ENCODE measurements around the gene PSEN1. TPM values are rescaled to one million over a fixed set of nuclear protein-coding genes. Genes with fewer than 3 reads are reported as not detected.
A peak's percentile ranks its signal among the peaks of the same experiment; 100 is the strongest.

PSEN1 gene
- total and polyA plus RNA-seq, 5 donors, result 12.8 to 32.0 (median 28.5) TPM

GRCh38 chr14:73255693-73256225 lies 119.5 kb downstream of the PSEN1 start:
- no peak for ATAC-seq
- H3K9me3 ChIP-seq (ENCODE audit: control insufficient read depth, low read length), result no peaks in the 10 kb centered on the region

DNA sequence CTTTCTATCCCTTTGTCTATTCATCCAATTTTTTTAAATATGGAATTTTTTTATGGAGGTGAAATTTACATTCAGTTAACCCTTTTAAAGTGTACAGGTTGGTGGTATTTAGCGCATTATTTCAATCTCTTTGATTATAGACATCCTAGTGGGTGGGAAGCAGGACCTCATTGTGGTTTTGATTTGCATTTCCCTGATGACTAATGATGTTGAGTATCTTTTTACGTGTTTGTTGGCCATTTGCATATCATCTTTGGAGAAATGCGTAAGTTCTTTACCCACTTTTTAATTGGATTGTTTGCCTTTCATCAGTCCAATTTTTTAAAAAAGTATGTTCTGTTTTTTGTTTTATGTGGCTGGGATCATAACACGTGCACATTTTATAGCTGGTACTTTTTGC lies 121.8 kb downstream of the PSEN1 start:
- Histone ChIP-seq H3K4me3 (ENCODE audit: low read length) (no peak overlapping the region), H3K27me3 (ENCODE audit: control insufficient read depth, insufficient read depth) (no peaks in the 10 kb centered on the region), H3K9me3 (ENCODE audit: control insufficient read depth, low read length) (no peaks in the 10 kb centered on the region), H3K27ac (ENCODE audit: low read length) (no peak overlapping the region), H3K4me1 (ENCODE audit: control insufficient read depth, insufficient read depth, low read length) (no peaks in the 10 kb centered on the region)
- 89% methylated on average over 4 of the region's 4 CpGs for WGBS
- ATAC-seq, result no peak
- intact Hi-C loops (cut with DNase I), result no loop called here
- DNase-seq, result no peak

More at GRCh38 chr14:73255693-73256225, 119.5 kb downstream of the PSEN1 start:
- Histone ChIP-seq H3K27ac (ENCODE audit: low read length) (no peak overlapping the region), H3K4me1 (ENCODE audit: control insufficient read depth, insufficient read depth, low read length) (no peaks in the 10 kb centered on the region), H3K4me3 (ENCODE audit: low read length) (no peak overlapping the region), H3K27me3 (ENCODE audit: control insufficient read depth, insufficient read depth) (no peaks in the 10 kb centered on the region)
- intact Hi-C loops (cut with DNase I), result no loop called here
- DNase-seq, result no peak
- WGBS, result 89% methylated on average over 9 of the region's 9 CpGs

- H3K4me1 ChIP-seq (ENCODE audit: control insufficient read depth, insufficient read depth, low read length), result no peaks in the 10 kb centered on the region
- no peaks in the 10 kb centered on the region for H3K27me3 ChIP-seq (ENCODE audit: control insufficient read depth, insufficient read depth)
- intact Hi-C loops (cut with DNase I), result no loop called here
- 85% methylated on average over 20 of the region's 20 CpGs for WGBS
- no peak overlapping the region for H3K27ac ChIP-seq (ENCODE audit: low read length)
- no peak overlapping the region for H3K4me3 ChIP-seq (ENCODE audit: low read length)
- ATAC-seq (no peak), DNase-seq (no peak)
- H3K9me3 ChIP-seq (ENCODE audit: control insufficient read depth, low read length), result no peaks in the 10 kb centered on the region
These were observed 122.7 kb downstream of the PSEN1 start for GRCh38 chr14:73258845-73259611.

DNA sequence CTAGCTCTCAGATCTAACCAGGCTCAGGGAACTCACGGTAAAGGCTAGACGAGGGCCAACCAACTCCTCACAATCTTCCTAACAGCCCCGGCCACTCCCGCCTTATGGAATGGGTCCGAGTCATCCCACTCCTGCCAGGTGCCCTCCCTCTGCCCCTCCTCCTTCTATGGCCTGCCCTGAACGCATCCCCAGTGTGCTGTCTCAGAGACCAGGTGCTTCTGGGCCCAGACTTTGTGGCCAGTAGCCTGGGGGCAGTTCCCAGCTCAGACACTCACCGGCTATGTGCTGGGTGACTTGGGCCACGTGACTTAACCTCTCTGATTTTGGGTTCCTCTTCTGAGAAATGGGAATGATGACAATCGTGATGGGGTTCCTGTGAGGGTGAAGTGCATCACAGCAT lies 123.5 kb downstream of the PSEN1 start:
- 84% methylated on average over 9 of the region's 9 CpGs for WGBS
- H3K27me3 ChIP-seq (ENCODE audit: control insufficient read depth, insufficient read depth), result no peaks in the 10 kb centered on the region
- H3K27ac ChIP-seq (ENCODE audit: low read length), result no peak overlapping the region
- DNase-seq (no peak), ATAC-seq (no peak)
- no peaks in the 10 kb centered on the region for H3K4me1 ChIP-seq (ENCODE audit: control insufficient read depth, insufficient read depth, low read length)
- no peaks in the 10 kb centered on the region for H3K9me3 ChIP-seq (ENCODE audit: control insufficient read depth, low read length)
- intact Hi-C loops (cut with DNase I), result no loop called here
- H3K4me3 ChIP-seq (ENCODE audit: low read length), result no peak overlapping the region

DNA sequence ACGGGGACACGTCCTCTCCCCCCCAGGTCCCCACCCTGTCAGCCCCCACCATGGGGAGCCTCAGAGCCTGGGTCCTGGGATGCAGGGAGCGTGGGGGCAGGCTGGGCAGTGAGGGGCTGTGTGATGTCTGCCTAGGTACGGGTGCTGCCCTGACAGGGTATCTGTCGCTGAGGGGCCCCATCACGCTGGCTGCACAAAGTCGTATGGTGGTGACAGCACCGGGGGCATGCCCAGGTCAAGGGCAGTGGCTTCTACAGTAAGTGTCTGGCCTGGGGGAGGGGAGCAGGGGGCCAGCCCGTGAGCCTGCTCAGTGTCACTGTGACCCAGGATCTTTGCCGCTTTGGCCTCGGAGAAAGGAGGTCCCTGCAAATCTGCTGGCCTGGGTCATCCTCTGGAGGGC lies 124.3 kb downstream of the PSEN1 start:
- no peaks in the 10 kb centered on the region for H3K27me3 ChIP-seq (ENCODE audit: control insufficient read depth, insufficient read depth)
- no peaks in the 10 kb centered on the region for H3K9me3 ChIP-seq (ENCODE audit: control insufficient read depth, low read length)
- H3K27ac ChIP-seq (ENCODE audit: low read length), result no peak overlapping the region
- ATAC-seq, result no peak
- H3K4me3 ChIP-seq (ENCODE audit: low read length), result no peak overlapping the region
- intact Hi-C loops (cut with DNase I), result no loop called here
- no peaks in the 10 kb centered on the region for H3K4me1 ChIP-seq (ENCODE audit: control insufficient read depth, insufficient read depth, low read length)
- DNase-seq, result no peak
- 75% methylated on average over 11 of the region's 11 CpGs for WGBS

GRCh38 chr14:73261075-73261474 lies 124.8 kb downstream of the PSEN1 start:
- 76% methylated on average over 6 of the region's 6 CpGs for WGBS
- Histone ChIP-seq H3K4me1 (ENCODE audit: control insufficient read depth, insufficient read depth, low read length) (no peaks in the 10 kb centered on the region), H3K27me3 (ENCODE audit: control insufficient read depth, insufficient read depth) (no peaks in the 10 kb centered on the region), H3K4me3 (ENCODE audit: low read length) (no peak overlapping the region), H3K27ac (ENCODE audit: low read length) (no peak overlapping the region), H3K9me3 (ENCODE audit: control insufficient read depth, low read length) (no peaks in the 10 kb centered on the region)
- ATAC-seq (no peak), DNase-seq (no peak)
- intact Hi-C loops (cut with DNase I), result no loop called here

DNA sequence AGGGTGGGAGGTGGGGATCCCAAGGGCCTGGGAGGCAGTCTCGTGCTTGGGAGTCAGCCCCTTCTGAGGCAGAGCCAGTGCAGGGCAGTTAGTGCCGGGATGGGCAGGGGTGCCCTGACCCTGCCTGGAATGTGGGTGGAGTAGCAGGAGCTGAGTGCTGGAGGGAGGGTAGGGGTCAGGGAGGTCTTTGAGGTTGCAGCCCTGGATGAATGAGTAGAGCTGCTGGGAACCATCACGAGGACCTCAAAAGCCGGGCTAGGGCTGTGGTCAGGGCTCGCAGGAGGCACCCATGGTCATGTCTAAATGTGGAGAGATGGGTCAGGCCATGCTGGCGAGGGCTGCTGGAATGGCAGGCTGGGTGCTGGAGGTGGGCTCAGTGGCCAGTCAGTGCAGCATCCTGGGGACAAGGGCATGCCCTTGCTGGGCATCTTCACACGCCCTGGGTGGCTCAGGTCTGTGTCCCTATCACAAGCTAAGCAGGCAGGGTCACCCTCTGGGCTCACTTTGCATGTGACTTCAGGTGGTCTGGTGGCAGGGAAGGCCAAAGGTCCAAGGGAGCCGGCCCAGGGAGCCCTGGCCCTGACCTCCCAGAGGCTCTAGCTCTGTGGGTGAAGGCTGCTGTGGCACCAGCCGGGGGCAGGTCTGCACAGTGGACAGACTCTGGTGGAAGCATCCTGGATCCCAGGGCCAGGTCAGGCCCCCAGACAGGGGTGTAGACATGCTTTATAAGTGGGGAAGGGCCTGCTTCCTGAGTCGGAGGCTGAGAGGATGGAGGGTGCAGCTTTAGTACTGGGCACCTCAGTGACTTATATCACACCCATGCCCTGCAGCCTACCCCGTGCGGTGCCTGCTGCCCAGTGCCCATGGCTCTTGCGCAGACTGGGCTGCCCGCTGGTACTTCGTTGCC lies 125.5 kb downstream of the PSEN1 start:
- no peak for ATAC-seq
- 90% methylated on average over 15 of the region's 15 CpGs for WGBS
- intact Hi-C loops (cut with DNase I), result no loop called here

GRCh38 chr14:73262427-73263183 lies 126.3 kb downstream of the PSEN1 start:
- Histone ChIP-seq H3K9me3 (ENCODE audit: control insufficient read depth, low read length) (no peaks in the 10 kb centered on the region), H3K27ac (ENCODE audit: low read length) (no peak overlapping the region), H3K27me3 (ENCODE audit: control insufficient read depth, insufficient read depth) (no peaks in the 10 kb centered on the region), H3K4me1 (ENCODE audit: control insufficient read depth, insufficient read depth, low read length) (no peaks in the 10 kb centered on the region), H3K4me3 (ENCODE audit: low read length) (no peak overlapping the region)
- 93% methylated on average over 20 of the region's 20 CpGs for WGBS
- intact Hi-C loops (cut with DNase I), result no loop called here
- ATAC-seq (no peak), DNase-seq (no peak)

More for the DNA sequence above, 125.5 kb downstream of the PSEN1 start:
- Histone ChIP-seq H3K4me1 (ENCODE audit: control insufficient read depth, insufficient read depth, low read length) (no peaks in the 10 kb centered on the region), H3K9me3 (ENCODE audit: control insufficient read depth, low read length) (no peaks in the 10 kb centered on the region), H3K27ac (ENCODE audit: low read length) (no peak overlapping the region), H3K4me3 (ENCODE audit: low read length) (no peak overlapping the region), H3K27me3 (ENCODE audit: control insufficient read depth, insufficient read depth) (no peaks in the 10 kb centered on the region)
- DNase-seq, result no peak

- DNase-seq (no peak), ATAC-seq (no peak)
- Histone ChIP-seq H3K4me1 (ENCODE audit: control insufficient read depth, insufficient read depth, low read length) (no peaks in the 10 kb centered on the region), H3K27me3 (ENCODE audit: control insufficient read depth, insufficient read depth) (no peaks in the 10 kb centered on the region), H3K9me3 (ENCODE audit: control insufficient read depth, low read length) (no peaks in the 10 kb centered on the region), H3K27ac (ENCODE audit: low read length) (no peak overlapping the region), H3K4me3 (ENCODE audit: low read length) (no peak overlapping the region)
- intact Hi-C loops (cut with DNase I), result no loop called here
- WGBS, result 80% methylated on average over 7 of the region's 7 CpGs
These were observed 127.3 kb downstream of the PSEN1 start for GRCh38 chr14:73263606-73264005.

DNA sequence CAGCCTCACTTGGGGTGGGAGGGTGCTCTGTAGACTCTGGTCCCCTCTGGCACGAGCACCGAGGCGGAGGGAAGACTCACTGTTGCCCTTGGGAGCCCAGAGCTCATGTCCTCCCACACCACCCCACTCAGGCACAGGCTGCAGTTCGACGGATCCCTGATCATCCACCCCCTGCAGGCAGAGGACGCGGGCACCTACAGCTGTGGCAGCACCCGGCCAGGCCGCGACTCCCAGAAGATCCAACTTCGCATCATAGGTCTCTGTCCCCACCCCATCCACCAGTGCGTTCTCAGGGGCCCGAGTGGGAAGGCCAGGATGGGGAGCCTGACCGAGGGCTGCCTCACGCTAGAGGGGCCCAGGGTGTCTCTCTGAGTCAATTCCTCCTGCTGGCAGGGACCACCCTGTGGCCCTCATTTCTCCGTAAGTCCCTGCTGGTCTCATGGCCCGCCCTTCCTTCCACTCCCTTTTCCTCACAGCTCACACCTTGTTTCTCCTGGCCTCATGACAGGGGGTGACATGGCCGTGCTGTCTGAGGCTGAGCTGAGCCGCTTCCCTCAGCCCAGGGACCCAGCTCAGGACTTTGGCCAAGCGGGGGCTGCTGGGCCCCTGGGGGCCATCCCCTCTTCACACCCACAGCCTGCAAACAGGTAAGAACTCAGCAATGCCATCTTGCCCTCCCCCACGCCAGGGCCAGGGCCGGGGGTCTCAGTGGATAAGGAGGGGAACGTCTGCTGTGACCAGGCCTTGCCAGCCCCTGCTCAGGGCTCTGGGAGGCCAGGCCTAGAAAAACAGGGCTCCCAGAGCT lies 128.0 kb downstream of the PSEN1 start:
- intact Hi-C loops (cut with DNase I), result no loop called here
- H3K27me3 ChIP-seq (ENCODE audit: control insufficient read depth, insufficient read depth), result no peaks in the 10 kb centered on the region
- ATAC-seq, result peak in 1 of 2 donors; percentile 24
- H3K27ac ChIP-seq (ENCODE audit: low read length), result no peak overlapping the region
- no peak for DNase-seq
- H3K4me3 ChIP-seq (ENCODE audit: low read length), result no peak overlapping the region
- no peaks in the 10 kb centered on the region for H3K9me3 ChIP-seq (ENCODE audit: control insufficient read depth, low read length)
- WGBS, result 89% methylated on average over 23 of the region's 23 CpGs
- no peaks in the 10 kb centered on the region for H3K4me1 ChIP-seq (ENCODE audit: control insufficient read depth, insufficient read depth, low read length)

Measured in right cardiac atrium (tissue), 5 donors.